Keratinocyte (primary cell): ENCODE results near the gene GSTCD.

ENCODE experiments used
- CTCF ChIP-seq, 3 experiments: IDR thresholded peaks in 1 of 3; conservative IDR thresholded peaks in 1 of 3; optimal IDR thresholded peaks in 1 of 3; 2 replicates in 2 of 3; 3 replicates in 1 of 3; pipeline versions ENCODE3 to v1.5.1; 2011; ENCODE audit warnings: low read length in 3 of 3, mild to moderate bottlenecking in 3 of 3, moderate library complexity in 2 of 3, control low read depth in 1 of 3, inconsistent platforms in 1 of 3; ENCODE audit not compliant: insufficient read depth in 2 of 3; ENCODE audit errors: extremely low read depth in 1 of 3
- EZH2 ChIP-seq: IDR thresholded peaks from one replicate; pipeline ENCODE4 v1.6.1; 2012; ENCODE audit warnings: inconsistent platforms, mild to moderate bottlenecking, low read length, moderate library complexity

GRCh38 chr4:105758958-105759357 is 50.4 kb downstream of the GSTCD start:
- TF ChIP-seq CTCF (optimal IDR thresholded peaks at IDR 0.05 in 1 of 3, IDR thresholded peaks at IDR 0.05 in 1 of 3, conservative IDR thresholded peaks at IDR 0.05 in 1 of 3; ENCODE audit: extremely low read depth in 1 of 3, insufficient read depth in 2 of 3, low read length in 3 of 3) (no peak), EZH2 (no peak)
